Stimulated activated CD4-positive, alpha-beta T cell treated with anti-CD3 and anti-CD28 coated beads, Interleukin-12 subunit alpha, Interleukin-12 subunit beta, amount 100 ng/mL, for 48 hours (primary cell): ENCODE measurements around the gene NMRK2.

ENCODE experiments used
- DNase-seq, 3 donors: peaks; one replicate each; pipeline ENCODE4 v3.0.0-alpha.2; 2020; ENCODE audit warnings: low read depth in 2 of 3, low spot score in 1 of 3

NMRK2 gene

DNA sequence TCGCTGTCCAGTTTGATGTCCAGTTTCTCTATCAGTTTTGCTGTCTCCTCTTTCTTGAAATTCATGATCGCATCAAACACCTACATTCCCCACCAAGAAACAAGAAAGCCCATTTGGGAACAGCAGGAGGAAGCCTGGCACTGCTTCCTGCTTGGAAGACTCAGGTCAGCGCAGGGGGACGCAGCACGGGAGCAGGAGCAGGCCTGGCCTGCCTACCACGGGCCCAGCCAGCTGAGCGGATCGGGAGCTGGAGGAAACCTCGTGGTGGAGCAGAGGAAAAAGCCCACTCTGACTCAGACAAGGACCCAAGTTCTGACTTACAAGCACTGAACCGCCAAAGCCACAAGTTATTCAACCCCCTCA is 48.5 kb downstream of the NMRK2 start:
- no peak for DNase-seq

- DNase-seq, result no peak
These were observed 49.1 kb downstream of the NMRK2 start for GRCh38 chr19:3981736-3982681.

DNA sequence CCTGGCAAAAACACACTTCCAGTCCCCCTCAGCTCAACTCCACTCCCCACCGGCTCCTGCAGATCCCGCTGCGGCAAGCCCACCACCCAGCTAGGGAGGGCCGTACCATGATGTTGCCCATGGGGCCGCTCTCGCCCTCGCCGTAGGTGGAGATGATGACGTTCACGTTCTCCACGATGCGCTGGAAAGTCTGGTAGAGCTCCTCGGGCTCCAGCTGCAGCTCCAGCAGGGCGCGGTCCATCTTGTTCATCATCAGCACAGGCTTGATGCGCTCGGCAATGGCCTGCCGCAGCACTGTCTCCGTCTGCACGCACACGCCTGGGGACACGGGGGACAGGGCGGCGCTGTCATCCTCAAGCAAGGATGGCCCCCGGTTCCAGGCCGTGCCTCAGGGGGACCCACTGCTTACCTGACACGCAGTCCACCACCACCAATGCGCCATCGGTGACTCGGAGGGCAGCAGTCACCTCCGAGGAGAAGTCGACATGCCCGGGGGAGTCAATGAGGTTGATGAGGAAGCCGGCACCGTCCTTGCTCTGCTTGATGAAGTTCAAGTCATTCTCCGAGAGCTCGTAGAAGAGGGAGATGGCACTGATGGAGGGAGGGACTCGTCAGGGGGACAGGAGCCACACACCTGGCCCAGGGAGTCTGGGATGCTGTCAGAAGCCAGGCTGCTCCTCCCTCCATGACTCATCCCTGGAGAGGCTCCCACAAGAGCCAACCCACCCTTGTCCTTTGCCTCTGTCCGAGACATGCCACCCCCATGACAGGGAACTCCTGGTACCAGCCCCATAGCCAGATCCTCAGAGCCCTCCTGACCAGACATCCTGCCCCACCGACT is 50.1 kb downstream of the NMRK2 start:
- DNase-seq, result no peak

- no peak for DNase-seq
These were observed 50.7 kb downstream of the NMRK2 start for GRCh38 chr19:3983542-3983914.

- no peak for DNase-seq
These were observed 51.2 kb downstream of the NMRK2 start for GRCh38 chr19:3983936-3984583.

DNA sequence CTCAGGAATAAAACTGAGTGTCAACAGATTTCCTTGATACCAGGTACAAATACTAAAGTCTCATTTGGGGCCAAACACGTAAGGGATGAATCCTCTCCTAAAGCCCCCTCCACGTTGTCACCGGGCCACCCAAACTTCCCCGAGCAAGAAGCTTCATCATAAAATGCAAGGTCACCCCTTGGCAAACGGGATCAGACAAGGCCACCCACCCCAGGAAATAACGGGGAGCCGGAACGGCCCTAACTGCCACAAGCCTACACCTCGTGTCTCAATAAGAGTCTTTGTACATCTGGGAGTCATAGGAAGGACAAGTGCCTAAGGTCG is 51.7 kb downstream of the NMRK2 start:
- DNase-seq, result no peak

- peak; percentile 83 to 89 (median 84) for DNase-seq
These were observed 52.2 kb downstream of the NMRK2 start, which contains the start of gene EEF2 for GRCh38 chr19:3984908-3985642. TSS of gene EEF2 (minus strand) at chr19:3985463. CDS start at chr19:3985380, 83 bp downstream.

- DNase-seq, result no peak
These were observed 52.9 kb downstream of the NMRK2 start for GRCh38 chr19:3985643-3986259.

GRCh38 chr19:3986260-3987041 is 53.6 kb downstream of the NMRK2 start:
- no peak for DNase-seq

- DNase-seq, result peak; percentile 81 to 84 (median 83)
These were observed 54.9 kb downstream of the NMRK2 start for GRCh38 chr19:3987619-3988371.

DNA sequence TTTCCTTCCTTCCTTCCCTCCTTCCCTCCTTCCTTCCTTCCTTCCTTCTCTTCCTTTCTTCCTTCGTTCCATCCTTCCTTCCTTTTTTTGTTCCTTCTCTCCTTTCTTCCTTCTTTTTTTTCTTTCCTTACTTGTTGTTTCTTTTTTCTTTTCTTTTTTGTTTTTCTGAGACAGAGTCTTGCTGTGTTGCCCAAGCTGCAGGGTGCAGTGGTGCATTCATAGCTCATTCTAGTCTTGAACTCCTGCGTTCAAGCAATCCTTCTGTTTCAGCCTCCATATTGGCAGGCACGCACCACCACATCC is 57.9 kb downstream of the NMRK2 start:
- no peak for DNase-seq
